Measurements from ENCODE around the gene NR1I3. TPM values are rescaled to one million over a fixed set of nuclear protein-coding genes. Genes with fewer than 3 reads are reported as not detected.
"Not testable (repeated sequence)": the region's sequence is repeated elsewhere in the genome, so short reads cannot be mapped to it uniquely, and the experiment has no call there.

Gene NR1I3
- total RNA-seq, 2 experiments from 2014 or later = not detected

GRCh38 chr1:161233102-161233501 lies 4.9 kb downstream of the NR1I3 start:
- Mint-ChIP-seq H3K27me3 (no peaks in the 10 kb centered on the region), H3K27ac (no peak overlapping the region), H3K4me3 (no peak overlapping the region), H3K36me3 (peaks cover 3% of the 10 kb centered on the region), H3K4me1 (peaks cover 3% of the 10 kb centered on the region), H3K9me3 (no peaks in the 10 kb centered on the region)
- ATAC-seq (ENCODE audit: low read depth) (no peak), DNase-seq (no peak)
- POLR2A ChIA-PET = interaction anchor here (0.6 kb wide), 1 partner anchor 840 kb away, joined by 3 read pairs; no protein-coding TSS in a partner anchor

GRCh38 chr1:161230762-161231161 lies 7.2 kb downstream of the NR1I3 start:
- POLR2A ChIA-PET = interaction anchor here (0.7 to 1.1 kb wide), 5 partner anchors 12 to 75 kb away, joined by 3 to 4 read pairs (median 3); partner anchors contain the start of gene NDUFS2
- peaks cover 19% of the 10 kb centered on the region for H3K4me1 Mint-ChIP-seq
- ATAC-seq (ENCODE audit: low read depth) (no peak), DNase-seq (no peak)
- no peaks in the 10 kb centered on the region for H3K9me3 Mint-ChIP-seq
- no peaks in the 10 kb centered on the region for H3K27me3 Mint-ChIP-seq
- no peak overlapping the region for H3K27ac Mint-ChIP-seq
- H3K36me3 Mint-ChIP-seq = peaks cover 3% of the 10 kb centered on the region
- no peak overlapping the region for H3K4me3 Mint-ChIP-seq

GRCh38 chr1:161229896-161230295 lies 8.1 kb downstream of the NR1I3 start:
- DNase-seq (no peak), ATAC-seq (ENCODE audit: low read depth) (no peak)
- H3K4me1 Mint-ChIP-seq = peaks cover 24% of the 10 kb centered on the region
- peaks cover 3% of the 10 kb centered on the region for H3K36me3 Mint-ChIP-seq
- H3K4me3 Mint-ChIP-seq = no peak overlapping the region
- no peak overlapping the region for H3K27ac Mint-ChIP-seq
- POLR2A ChIA-PET = interaction anchor here (0.9 to 1.3 kb wide), 3 partner anchors 28 to 76 kb away, joined by 3 to 4 read pairs (median 4); partner anchors contain the start of gene NDUFS2
- no peaks in the 10 kb centered on the region for H3K9me3 Mint-ChIP-seq
- H3K27me3 Mint-ChIP-seq = no peaks in the 10 kb centered on the region

GRCh38 chr1:161228032-161228431 lies 10.0 kb downstream of the NR1I3 start:
- H3K4me3 Mint-ChIP-seq = peak overlapping the region; percentile 99
- H3K27me3 Mint-ChIP-seq = no peaks in the 10 kb centered on the region
- H3K9me3 Mint-ChIP-seq = no peaks in the 10 kb centered on the region
- H3K36me3 Mint-ChIP-seq = peaks cover 3% of the 10 kb centered on the region
- ATAC-seq (ENCODE audit: low read depth) (no peak), DNase-seq (no peak)
- peak overlapping the region; percentile 74 for H3K27ac Mint-ChIP-seq
- peaks cover 27% of the 10 kb centered on the region for H3K4me1 Mint-ChIP-seq
- POLR2A ChIA-PET = no interaction called here

GRCh38 chr1:161227196-161227871 lies 10.7 kb downstream of the NR1I3 start:
- Mint-ChIP-seq H3K9me3 (no peaks in the 10 kb centered on the region), H3K36me3 (peaks cover 3% of the 10 kb centered on the region), H3K27ac (peak overlapping the region; percentile 74), H3K27me3 (no peaks in the 10 kb centered on the region), H3K4me3 (peak overlapping the region; percentile 99), H3K4me1 (peaks cover 27% of the 10 kb centered on the region)
- ATAC-seq (ENCODE audit: low read depth) (peak; percentile 42), DNase-seq (peak; percentile 88)
- POLR2A ChIA-PET = interaction anchor here (0.8 to 4.0 kb wide), 4 partner anchors 23 to 157 kb away, joined by 3 to 38 read pairs (median 8); no protein-coding TSS in a partner anchor

DNA sequence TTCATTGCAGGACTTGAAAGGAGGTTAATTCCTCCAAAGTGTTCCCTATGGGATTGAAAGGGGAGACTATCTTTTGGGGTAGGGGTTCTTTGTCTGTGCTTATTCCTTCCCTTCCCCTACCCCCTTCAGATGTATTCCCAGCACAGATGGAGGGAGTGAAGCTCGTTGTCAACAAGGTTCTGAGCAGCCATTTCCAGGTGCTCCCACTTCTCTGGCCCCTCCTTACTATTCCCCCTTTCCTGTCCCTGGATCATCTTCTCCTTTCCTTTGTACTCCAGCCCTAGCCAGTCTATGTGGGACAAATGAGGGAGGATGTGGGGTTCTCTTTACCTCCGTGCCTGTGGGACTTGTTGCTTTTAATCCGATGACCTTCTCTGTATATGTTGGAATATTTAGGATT lies 11.2 kb downstream of the NR1I3 start:
- Mint-ChIP-seq H3K4me3 (peak overlapping the region; percentile 99), H3K27ac (peak overlapping the region; percentile 97), H3K4me1 (peaks cover 30% of the 10 kb centered on the region), H3K36me3 (peaks cover 3% of the 10 kb centered on the region), H3K27me3 (no peaks in the 10 kb centered on the region), H3K9me3 (no peaks in the 10 kb centered on the region)
- no peak for ATAC-seq (ENCODE audit: low read depth)
- no peak for DNase-seq
- POLR2A ChIA-PET = interaction anchor here (0.8 to 4.0 kb wide), 7 partner anchors 23 to 158 kb away, joined by 3 to 38 read pairs (median 5); partner anchors contain the start of genes NIT1, PFDN2 and PPOX

DNA sequence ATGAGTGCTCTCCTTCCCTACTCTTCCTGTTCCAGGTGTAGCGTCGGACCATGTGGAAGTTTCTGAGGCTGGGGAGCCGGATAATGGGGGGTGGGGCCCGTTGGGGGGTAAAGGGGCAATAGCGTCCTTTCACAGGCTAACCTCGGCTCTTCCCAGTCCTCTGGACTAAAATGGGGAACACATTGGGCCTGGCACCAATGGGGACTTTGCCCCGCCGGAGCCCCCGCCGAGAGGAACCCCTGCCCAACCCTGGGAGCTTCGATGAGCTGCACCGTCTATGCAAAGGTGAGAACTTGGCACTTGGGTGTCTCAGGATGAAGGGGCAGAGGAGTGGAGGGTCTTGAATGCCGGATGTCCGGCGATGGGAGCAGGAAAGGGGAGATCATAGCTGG lies 11.7 kb downstream of the NR1I3 start:
- ATAC-seq (ENCODE audit: low read depth) (no peak), DNase-seq (no peak)
- H3K4me3 Mint-ChIP-seq = peak overlapping the region; percentile 99
- POLR2A ChIA-PET = interaction anchor here (0.8 to 4.0 kb wide), 18 partner anchors 11 to 174 kb away, joined by 3 to 38 read pairs (median 6); partner anchors contain the start of genes ADAMTS4, FCER1G, NDUFS2 and NIT1
- no peaks in the 10 kb centered on the region for H3K27me3 Mint-ChIP-seq
- H3K9me3 Mint-ChIP-seq = no peaks in the 10 kb centered on the region
- H3K4me1 Mint-ChIP-seq = peaks cover 31% of the 10 kb centered on the region
- peaks cover 3% of the 10 kb centered on the region for H3K36me3 Mint-ChIP-seq
- peak overlapping the region; percentile 97 for H3K27ac Mint-ChIP-seq

DNA sequence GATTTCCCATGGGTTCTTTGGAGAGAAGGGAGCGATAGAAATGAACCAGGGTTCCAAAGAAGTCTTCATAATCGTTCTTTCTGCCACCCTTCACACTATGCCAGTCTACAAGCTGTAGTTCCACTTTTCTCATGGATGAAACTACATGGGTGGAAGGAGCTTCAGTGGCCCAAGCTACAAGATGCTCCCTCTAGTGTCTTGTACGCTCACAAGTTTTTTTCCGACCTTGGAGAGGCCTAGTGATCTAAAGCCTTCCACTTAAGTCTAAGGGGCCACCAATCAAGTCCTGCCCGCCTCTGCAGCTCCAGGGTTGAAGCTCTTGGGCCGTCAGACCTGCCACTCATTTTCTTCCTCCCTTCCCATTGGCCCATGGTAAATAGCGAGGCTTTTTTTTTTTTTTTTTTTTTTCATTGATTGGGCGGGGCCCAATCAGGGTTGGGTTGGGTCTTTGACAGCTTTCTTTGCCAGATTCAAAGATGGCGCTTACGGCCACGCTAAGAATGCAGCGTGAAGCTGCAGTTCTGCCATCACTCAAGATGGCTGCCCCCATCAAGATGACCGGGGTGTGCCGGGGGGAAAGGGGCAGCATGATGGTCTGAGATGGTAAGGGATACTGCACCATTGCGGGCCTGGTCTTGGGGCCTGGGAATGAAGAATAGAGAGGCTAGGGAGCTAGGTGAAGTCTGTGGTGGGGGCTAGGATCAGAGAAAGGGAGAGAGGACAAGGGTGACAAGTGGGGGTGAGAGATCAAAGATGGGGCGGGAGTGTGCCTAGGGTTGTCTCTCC lies 12.3 kb downstream of the NR1I3 start, which contains the start of gene TOMM40L:
TOMM40L (plus strand) TSS at position 527 of the 786 bp plus-strand sequence. CDS start 430 bp downstream, outside the sequence.
- peaks cover 31% of the 10 kb centered on the region for H3K4me1 Mint-ChIP-seq
- ATAC-seq (ENCODE audit: low read depth) = peak; percentile 96
- H3K4me3 Mint-ChIP-seq = peak within 1 kb of the TSS; percentile 99
- H3K27ac Mint-ChIP-seq = peak within 1 kb of the TSS; percentile 97
- DNase-seq = peak; percentile 81
- peaks cover 3% of the 10 kb centered on the region for H3K36me3 Mint-ChIP-seq
- H3K9me3 Mint-ChIP-seq = no peaks in the 10 kb centered on the region
- POLR2A ChIA-PET = interaction anchor here (0.6 to 4.0 kb wide), 22 partner anchors 11 to 174 kb away, joined by 3 to 38 read pairs (median 6); partner anchors contain the start of genes ADAMTS4, FCER1G, NDUFS2 and NIT1
- no peaks in the 10 kb centered on the region for H3K27me3 Mint-ChIP-seq

GRCh38 chr1:161225178-161225533 lies 12.8 kb downstream of the NR1I3 start:
- Mint-ChIP-seq H3K27me3 (no peaks in the 10 kb centered on the region), H3K9me3 (no peaks in the 10 kb centered on the region), H3K4me1 (peaks cover 32% of the 10 kb centered on the region), H3K27ac (peak overlapping the region; percentile 82), H3K4me3 (peak overlapping the region; percentile 32), H3K36me3 (peaks cover 3% of the 10 kb centered on the region)
- ATAC-seq (ENCODE audit: low read depth) (no peak), DNase-seq (no peak)
- POLR2A ChIA-PET = interaction anchor here (0.7 to 4.0 kb wide), 18 partner anchors 10 to 175 kb away, joined by 3 to 38 read pairs (median 8); partner anchors contain the start of genes ADAMTS4, FCER1G, NDUFS2 and PPOX

GRCh38 chr1:161224695-161225087 lies 13.3 kb downstream of the NR1I3 start:
- not testable (repeated sequence) for DNase-seq; H3K27me3 Mint-ChIP-seq; H3K27ac Mint-ChIP-seq; H3K36me3 Mint-ChIP-seq; H3K9me3 Mint-ChIP-seq; ATAC-seq (ENCODE audit: low read depth); H3K4me3 Mint-ChIP-seq
- POLR2A ChIA-PET = interaction anchor here (1.3 to 4.0 kb wide), 3 partner anchors 22 to 43 kb away, joined by 9 to 38 read pairs (median 24); partner anchors contain the start of gene NDUFS2
- H3K4me1 Mint-ChIP-seq = peaks cover 35% of the 10 kb centered on the region

DNA sequence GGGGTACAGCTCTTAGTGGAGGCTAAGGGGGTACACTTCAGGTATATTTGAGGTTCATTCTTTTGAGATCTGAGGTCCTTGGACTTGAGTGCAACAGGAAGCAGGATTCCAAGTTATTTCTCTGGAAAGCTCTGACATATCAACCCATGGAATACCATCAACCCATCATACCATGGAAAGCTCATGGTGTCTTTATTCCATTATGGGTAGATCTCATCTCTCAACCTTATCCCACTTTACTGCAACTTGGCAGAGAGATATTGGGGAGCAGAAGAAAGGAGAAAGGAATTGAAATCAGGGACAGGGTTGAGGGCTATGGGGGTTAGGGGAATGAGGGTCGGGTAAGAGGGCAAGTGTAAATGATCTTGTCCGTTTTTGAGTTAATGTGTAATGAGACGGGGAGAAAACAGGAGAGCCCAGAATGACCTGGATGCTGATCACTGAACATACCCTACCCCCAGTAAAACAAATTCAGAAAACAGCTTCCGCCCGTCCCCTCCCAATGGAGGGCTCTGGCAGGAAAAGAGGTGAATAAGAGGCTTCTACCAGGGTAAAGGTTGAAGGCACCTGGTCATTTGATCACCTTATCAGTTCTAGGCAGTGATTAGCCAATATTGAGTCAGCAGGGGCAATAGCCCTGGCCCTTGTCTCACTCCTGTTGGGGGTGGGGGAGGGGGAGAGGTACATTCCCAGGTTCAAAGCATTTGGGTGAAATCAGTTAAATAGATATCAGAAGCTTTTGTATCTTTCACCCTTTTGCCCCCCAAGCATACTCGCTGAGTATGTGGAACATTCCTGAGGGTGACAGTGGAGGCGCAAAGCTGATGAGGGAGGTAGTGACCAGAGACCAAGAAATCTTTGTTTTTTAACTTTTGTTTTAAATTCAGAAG lies 14.0 kb downstream of the NR1I3 start:
- H3K36me3 Mint-ChIP-seq = peaks cover 5% of the 10 kb centered on the region
- ATAC-seq (ENCODE audit: low read depth) = no peak
- H3K9me3 Mint-ChIP-seq = no peaks in the 10 kb centered on the region
- peak overlapping the region; percentile 33 for H3K27ac Mint-ChIP-seq
- peaks cover 38% of the 10 kb centered on the region for H3K4me1 Mint-ChIP-seq
- H3K27me3 Mint-ChIP-seq = no peaks in the 10 kb centered on the region
- no peak overlapping the region for H3K4me3 Mint-ChIP-seq
- POLR2A ChIA-PET = interaction anchor here (0.8 to 4.0 kb wide), 4 partner anchors 16 to 42 kb away, joined by 5 to 38 read pairs (median 20); partner anchors contain the start of gene NDUFS2
- no peak for DNase-seq
